OCI-LY3 (cell line): ENCODE measurements around the gene MUS81.

Source experiments
- EZH2phosphoT487 ChIP-seq: fragments of 200-600 bp; shearing (Covaris generic); IDR thresholded peaks from 2 replicates; pipeline ENCODE4 v1.6.1; 2018; ENCODE audit warnings: antibody characterized with exemption, mixed run types, low read depth
- TF ChIP-seq, protein P1 (sequence below): fragments of 200-600, 300-600 bp; sonication (generic); IDR thresholded peaks from 2 replicates; pipeline ENCODE4 v1.5.1; 2014; ENCODE audit warnings: antibody characterized with exemption, low read length, low read depth

DNA sequence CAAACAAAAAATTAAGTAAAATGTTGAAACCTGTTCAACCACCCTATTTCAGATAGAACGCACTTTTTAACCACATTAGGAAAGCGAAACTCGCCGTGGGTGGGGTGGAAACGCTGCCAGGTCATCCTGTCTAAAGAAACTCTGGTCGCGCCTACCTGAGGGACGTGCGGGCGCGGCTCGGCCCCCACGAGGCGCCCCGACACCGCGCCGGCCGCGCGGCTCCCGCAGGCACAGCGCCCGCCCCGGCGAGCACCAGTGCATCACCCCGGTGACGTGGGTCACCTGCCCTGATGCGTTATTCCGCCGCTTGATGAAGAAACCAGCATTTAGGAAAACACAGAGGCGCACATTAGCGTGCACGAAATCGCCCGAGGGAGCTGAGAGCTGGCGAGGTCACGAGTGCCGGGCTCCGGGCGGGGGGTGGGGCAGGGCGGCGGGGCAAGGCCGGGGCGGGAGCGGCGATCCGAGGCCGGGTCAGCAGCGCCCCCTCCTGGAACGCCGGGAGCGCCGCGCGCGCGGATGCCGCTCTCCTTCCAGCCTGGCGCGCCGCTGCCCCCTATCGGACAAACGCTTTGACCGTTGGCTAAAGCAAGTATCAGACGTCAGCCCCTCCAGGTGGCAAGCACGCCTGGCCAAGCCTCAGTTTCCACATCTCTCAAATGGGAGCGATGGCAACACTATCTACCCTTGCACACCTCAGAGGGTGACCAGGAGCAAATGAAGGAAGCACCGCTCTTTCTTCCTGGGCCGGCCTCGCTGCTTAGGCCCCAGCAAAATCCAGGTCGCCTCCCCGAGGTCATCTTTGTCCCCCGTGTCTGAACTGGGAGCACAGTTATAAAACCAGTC, 42.2 kb upstream of the MUS81 start:
- TF ChIP-seq, protein P1, sequence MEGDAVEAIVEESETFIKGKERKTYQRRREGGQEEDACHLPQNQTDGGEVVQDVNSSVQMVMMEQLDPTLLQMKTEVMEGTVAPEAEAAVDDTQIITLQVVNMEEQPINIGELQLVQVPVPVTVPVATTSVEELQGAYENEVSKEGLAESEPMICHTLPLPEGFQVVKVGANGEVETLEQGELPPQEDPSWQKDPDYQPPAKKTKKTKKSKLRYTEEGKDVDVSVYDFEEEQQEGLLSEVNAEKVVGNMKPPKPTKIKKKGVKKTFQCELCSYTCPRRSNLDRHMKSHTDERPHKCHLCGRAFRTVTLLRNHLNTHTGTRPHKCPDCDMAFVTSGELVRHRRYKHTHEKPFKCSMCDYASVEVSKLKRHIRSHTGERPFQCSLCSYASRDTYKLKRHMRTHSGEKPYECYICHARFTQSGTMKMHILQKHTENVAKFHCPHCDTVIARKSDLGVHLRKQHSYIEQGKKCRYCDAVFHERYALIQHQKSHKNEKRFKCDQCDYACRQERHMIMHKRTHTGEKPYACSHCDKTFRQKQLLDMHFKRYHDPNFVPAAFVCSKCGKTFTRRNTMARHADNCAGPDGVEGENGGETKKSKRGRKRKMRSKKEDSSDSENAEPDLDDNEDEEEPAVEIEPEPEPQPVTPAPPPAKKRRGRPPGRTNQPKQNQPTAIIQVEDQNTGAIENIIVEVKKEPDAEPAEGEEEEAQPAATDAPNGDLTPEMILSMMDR, result peak; percentile 97
- TF ChIP-seq EZH2phosphoT487, result no peak
